Measurements from ENCODE around the gene PDCD2L.

PDCD2L gene

GRCh38 chr19:34404109-34404909 lies at the start of gene PDCD2L:
Gene PDCD2L, plus strand, starts transcription at chr19:34404399. Its CDS starts 32 bp downstream, at chr19:34404431.
- H3K9me3 ChIP-seq (ENCODE audit: severe bottlenecking) = no peaks in the 10 kb centered on the region
- TF ChIP-seq, protein P1, sequence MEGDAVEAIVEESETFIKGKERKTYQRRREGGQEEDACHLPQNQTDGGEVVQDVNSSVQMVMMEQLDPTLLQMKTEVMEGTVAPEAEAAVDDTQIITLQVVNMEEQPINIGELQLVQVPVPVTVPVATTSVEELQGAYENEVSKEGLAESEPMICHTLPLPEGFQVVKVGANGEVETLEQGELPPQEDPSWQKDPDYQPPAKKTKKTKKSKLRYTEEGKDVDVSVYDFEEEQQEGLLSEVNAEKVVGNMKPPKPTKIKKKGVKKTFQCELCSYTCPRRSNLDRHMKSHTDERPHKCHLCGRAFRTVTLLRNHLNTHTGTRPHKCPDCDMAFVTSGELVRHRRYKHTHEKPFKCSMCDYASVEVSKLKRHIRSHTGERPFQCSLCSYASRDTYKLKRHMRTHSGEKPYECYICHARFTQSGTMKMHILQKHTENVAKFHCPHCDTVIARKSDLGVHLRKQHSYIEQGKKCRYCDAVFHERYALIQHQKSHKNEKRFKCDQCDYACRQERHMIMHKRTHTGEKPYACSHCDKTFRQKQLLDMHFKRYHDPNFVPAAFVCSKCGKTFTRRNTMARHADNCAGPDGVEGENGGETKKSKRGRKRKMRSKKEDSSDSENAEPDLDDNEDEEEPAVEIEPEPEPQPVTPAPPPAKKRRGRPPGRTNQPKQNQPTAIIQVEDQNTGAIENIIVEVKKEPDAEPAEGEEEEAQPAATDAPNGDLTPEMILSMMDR (IDR thresholded peaks at IDR 0.05; ENCODE audit: poor library complexity, severe bottlenecking) = no peak
- DNase-seq (ENCODE audit: low spot score) (peak; percentile 89), ATAC-seq (ENCODE audit: low read depth) (peak; percentile 90)
- no peaks in the 10 kb centered on the region for H3K27me3 ChIP-seq (ENCODE audit: insufficient read depth, poor library complexity, severe bottlenecking)
- peaks cover 23% of the 10 kb centered on the region for H3K36me3 ChIP-seq (ENCODE audit: low read depth)
- no peaks in the 10 kb centered on the region for H3K4me1 ChIP-seq (ENCODE audit: insufficient read depth, poor library complexity, severe bottlenecking)
- H3K27ac ChIP-seq (ENCODE audit: poor library complexity, severe bottlenecking) = peak within 1 kb of the TSS; percentile 16
- H3K4me3 ChIP-seq (ENCODE audit: severe bottlenecking) = peak within 1 kb of the TSS; percentile 95

DNA sequence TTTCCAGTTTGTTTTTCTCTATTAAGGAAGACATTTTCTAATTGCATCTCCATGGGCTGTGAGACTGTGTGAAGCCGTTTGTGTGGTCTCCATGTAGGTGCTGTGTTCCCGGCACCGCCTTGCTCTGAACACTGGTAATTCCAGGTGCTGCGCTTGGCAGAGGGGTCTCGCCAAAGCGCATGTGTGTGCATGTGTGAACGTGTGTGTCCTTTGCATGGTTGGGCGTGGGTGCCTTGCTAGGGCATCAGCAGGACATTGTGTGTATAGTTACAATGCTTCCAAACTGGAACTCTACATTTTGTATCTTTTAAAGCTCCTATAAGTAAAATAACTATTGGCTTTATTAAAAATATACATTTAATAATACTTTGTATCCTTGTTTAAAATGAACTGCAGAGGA lies 49.0 kb upstream of the PDCD2L start:
- Histone ChIP-seq H3K27ac (ENCODE audit: poor library complexity, severe bottlenecking) (no peak overlapping the region), H3K4me3 (ENCODE audit: severe bottlenecking) (no peak overlapping the region), H3K4me1 (ENCODE audit: insufficient read depth, poor library complexity, severe bottlenecking) (peaks cover 5% of the 10 kb centered on the region), H3K27me3 (ENCODE audit: insufficient read depth, poor library complexity, severe bottlenecking) (no peaks in the 10 kb centered on the region), H3K36me3 (ENCODE audit: low read depth) (peaks cover 24% of the 10 kb centered on the region), H3K9me3 (ENCODE audit: severe bottlenecking) (no peaks in the 10 kb centered on the region)
- ATAC-seq (ENCODE audit: low read depth) (no peak), DNase-seq (ENCODE audit: low spot score) (no peak)
- TF ChIP-seq, protein P1 (IDR thresholded peaks at IDR 0.05; ENCODE audit: poor library complexity, severe bottlenecking) = no peak

DNA sequence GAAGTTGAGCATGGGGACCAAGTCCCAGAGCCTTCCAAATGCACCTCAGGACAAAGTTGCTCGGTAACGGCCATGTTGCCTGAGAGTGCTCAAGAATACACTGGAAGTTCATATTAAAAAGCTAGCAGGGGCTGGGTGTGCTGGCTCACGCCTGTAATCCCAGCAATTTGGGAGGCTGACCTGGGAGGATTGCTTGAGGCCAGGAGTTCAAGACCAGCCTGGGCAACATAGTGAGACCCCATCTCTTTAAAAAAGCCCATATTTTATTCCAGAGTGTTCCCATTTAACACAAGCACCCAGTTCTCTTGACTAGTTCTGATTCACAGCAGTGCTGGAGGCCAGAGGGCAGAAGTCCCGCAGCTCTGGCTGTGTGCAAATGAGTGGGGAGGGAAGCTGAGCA lies 47.3 kb upstream of the PDCD2L start:
- H3K36me3 ChIP-seq (ENCODE audit: low read depth) = peaks cover 19% of the 10 kb centered on the region
- TF ChIP-seq, protein P1 (IDR thresholded peaks at IDR 0.05; ENCODE audit: poor library complexity, severe bottlenecking) = no peak
- H3K9me3 ChIP-seq (ENCODE audit: severe bottlenecking) = no peaks in the 10 kb centered on the region
- no peak overlapping the region for H3K27ac ChIP-seq (ENCODE audit: poor library complexity, severe bottlenecking)
- H3K27me3 ChIP-seq (ENCODE audit: insufficient read depth, poor library complexity, severe bottlenecking) = no peaks in the 10 kb centered on the region
- H3K4me3 ChIP-seq (ENCODE audit: severe bottlenecking) = no peak overlapping the region
- ATAC-seq (ENCODE audit: low read depth) = no peak
- DNase-seq (ENCODE audit: low spot score) = no peak
- peaks cover 5% of the 10 kb centered on the region for H3K4me1 ChIP-seq (ENCODE audit: insufficient read depth, poor library complexity, severe bottlenecking)

DNA sequence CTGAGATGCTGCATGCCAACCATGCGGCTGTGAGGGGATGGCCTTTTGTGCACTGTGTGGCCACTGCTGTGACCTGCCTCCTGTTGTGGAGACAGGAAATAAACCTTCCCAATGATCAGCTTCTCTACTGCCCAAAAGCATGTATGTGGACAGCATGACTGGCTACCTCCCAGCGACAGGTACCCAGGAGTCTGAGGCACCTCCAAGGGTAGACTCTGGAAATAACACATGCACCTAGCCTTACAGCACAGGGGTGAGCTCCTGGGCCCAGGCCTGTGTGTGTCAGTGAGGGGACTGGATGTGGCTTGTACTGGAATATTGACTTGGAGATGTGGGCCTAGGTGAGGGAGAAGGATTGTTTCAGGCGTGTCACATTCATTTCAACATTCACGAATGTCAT lies 46.8 kb upstream of the PDCD2L start:
- TF ChIP-seq, protein P1 (IDR thresholded peaks at IDR 0.05; ENCODE audit: poor library complexity, severe bottlenecking) = no peak
- Histone ChIP-seq H3K4me3 (ENCODE audit: severe bottlenecking) (no peak overlapping the region), H3K36me3 (ENCODE audit: low read depth) (peaks cover 18% of the 10 kb centered on the region), H3K4me1 (ENCODE audit: insufficient read depth, poor library complexity, severe bottlenecking) (peaks cover 5% of the 10 kb centered on the region), H3K9me3 (ENCODE audit: severe bottlenecking) (no peaks in the 10 kb centered on the region), H3K27me3 (ENCODE audit: insufficient read depth, poor library complexity, severe bottlenecking) (no peaks in the 10 kb centered on the region), H3K27ac (ENCODE audit: poor library complexity, severe bottlenecking) (no peak overlapping the region)
- no peak for DNase-seq (ENCODE audit: low spot score)
- no peak for ATAC-seq (ENCODE audit: low read depth)
